Measurements from ENCODE around the gene SLC22A23.

GRCh38 chr6:3242768-3243167, 214.1 kb downstream of the SLC22A23 start:
- TF ChIP-seq CTCF (IDR thresholded peaks at IDR 0.05) (no peak), GABPB1 (CRISPR knock-in tag; IDR thresholded peaks at IDR 0.05) (no peak), KAT7 (CRISPR knock-in tag; IDR thresholded peaks at IDR 0.05; ENCODE audit: borderline replicate concordance) (no peak), NR3C1 (CRISPR knock-in tag; conservative IDR thresholded peaks at IDR 0.05; ENCODE audit: low read depth) (no peak), ZNF263 (CRISPR knock-in tag; IDR thresholded peaks at IDR 0.05; ENCODE audit: low read depth) (no peak), TP53 (CRISPR knock-in tag; IDR thresholded peaks at IDR 0.05) (no peak), RELA (CRISPR knock-in tag; IDR thresholded peaks at IDR 0.05; ENCODE audit: borderline replicate concordance) (no peak), SP1 (CRISPR knock-in tag; conservative IDR thresholded peaks at IDR 0.05) (no peak)
- TF ChIP-seq, protein P1, sequence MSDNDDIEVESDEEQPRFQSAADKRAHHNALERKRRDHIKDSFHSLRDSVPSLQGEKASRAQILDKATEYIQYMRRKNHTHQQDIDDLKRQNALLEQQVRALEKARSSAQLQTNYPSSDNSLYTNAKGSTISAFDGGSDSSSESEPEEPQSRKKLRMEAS (CRISPR knock-in tag; IDR thresholded peaks at IDR 0.05), result no peak
